ENCODE measurements around the gene PRKAR2B. TPM values are rescaled to one million over a fixed set of nuclear protein-coding genes. Genes with fewer than 3 reads are reported as not detected.

The PRKAR2B gene
- polyA plus RNA-seq, 1 donor from 2014 or later, result 297 TPM

DNA sequence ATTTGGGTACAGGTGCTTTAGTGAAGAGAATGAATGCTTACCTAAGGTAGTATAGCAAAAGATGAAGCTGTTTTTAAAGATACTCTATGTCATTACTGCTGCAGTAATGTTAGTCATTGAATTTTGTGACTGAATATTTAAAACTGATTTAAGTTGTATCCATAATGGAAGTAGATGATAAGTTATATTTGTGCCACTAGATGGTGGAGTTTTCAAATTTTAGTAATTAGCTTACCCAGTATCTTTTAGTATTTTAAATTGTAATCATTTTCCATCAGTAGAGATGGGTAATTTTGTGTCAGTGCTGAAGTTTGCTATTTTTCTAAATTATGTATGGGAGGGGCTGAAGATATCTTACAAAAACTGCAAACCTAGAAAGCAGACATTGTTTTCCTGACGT is 149.5 kb downstream of the PRKAR2B start:
- TF ChIP-seq, protein P1, sequence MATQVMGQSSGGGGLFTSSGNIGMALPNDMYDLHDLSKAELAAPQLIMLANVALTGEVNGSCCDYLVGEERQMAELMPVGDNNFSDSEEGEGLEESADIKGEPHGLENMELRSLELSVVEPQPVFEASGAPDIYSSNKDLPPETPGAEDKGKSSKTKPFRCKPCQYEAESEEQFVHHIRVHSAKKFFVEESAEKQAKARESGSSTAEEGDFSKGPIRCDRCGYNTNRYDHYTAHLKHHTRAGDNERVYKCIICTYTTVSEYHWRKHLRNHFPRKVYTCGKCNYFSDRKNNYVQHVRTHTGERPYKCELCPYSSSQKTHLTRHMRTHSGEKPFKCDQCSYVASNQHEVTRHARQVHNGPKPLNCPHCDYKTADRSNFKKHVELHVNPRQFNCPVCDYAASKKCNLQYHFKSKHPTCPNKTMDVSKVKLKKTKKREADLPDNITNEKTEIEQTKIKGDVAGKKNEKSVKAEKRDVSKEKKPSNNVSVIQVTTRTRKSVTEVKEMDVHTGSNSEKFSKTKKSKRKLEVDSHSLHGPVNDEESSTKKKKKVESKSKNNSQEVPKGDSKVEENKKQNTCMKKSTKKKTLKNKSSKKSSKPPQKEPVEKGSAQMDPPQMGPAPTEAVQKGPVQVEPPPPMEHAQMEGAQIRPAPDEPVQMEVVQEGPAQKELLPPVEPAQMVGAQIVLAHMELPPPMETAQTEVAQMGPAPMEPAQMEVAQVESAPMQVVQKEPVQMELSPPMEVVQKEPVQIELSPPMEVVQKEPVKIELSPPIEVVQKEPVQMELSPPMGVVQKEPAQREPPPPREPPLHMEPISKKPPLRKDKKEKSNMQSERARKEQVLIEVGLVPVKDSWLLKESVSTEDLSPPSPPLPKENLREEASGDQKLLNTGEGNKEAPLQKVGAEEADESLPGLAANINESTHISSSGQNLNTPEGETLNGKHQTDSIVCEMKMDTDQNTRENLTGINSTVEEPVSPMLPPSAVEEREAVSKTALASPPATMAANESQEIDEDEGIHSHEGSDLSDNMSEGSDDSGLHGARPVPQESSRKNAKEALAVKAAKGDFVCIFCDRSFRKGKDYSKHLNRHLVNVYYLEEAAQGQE (IDR thresholded peaks at IDR 0.05; ENCODE audit: borderline replicate concordance), result no peak
- TF ChIP-seq, protein P2, sequence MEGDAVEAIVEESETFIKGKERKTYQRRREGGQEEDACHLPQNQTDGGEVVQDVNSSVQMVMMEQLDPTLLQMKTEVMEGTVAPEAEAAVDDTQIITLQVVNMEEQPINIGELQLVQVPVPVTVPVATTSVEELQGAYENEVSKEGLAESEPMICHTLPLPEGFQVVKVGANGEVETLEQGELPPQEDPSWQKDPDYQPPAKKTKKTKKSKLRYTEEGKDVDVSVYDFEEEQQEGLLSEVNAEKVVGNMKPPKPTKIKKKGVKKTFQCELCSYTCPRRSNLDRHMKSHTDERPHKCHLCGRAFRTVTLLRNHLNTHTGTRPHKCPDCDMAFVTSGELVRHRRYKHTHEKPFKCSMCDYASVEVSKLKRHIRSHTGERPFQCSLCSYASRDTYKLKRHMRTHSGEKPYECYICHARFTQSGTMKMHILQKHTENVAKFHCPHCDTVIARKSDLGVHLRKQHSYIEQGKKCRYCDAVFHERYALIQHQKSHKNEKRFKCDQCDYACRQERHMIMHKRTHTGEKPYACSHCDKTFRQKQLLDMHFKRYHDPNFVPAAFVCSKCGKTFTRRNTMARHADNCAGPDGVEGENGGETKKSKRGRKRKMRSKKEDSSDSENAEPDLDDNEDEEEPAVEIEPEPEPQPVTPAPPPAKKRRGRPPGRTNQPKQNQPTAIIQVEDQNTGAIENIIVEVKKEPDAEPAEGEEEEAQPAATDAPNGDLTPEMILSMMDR (IDR thresholded peaks at IDR 0.05; ENCODE audit: poor library complexity, severe bottlenecking), result peak; percentile 42
- no peaks in the 10 kb centered on the region for H3K27me3 ChIP-seq (ENCODE audit: insufficient read depth, low read depth, low read length)
- H2AFZ ChIP-seq (ENCODE audit: low read depth, low read length), result no peak overlapping the region
- H3K4me3 ChIP-seq (ENCODE audit: low read length), result no peak overlapping the region
- H3K9me2 ChIP-seq (ENCODE audit: insufficient read depth, low read length), result no peaks in the 10 kb centered on the region
- no peak overlapping the region for H3K9ac ChIP-seq (ENCODE audit: low read length)
- peaks cover 5% of the 10 kb centered on the region for H3K36me3 ChIP-seq (ENCODE audit: insufficient read depth, low read length)
- H3K9me3 ChIP-seq (ENCODE audit: low read length), result no peaks in the 10 kb centered on the region
- no peak overlapping the region for H3K4me2 ChIP-seq (ENCODE audit: low read length)
- no peaks in the 10 kb centered on the region for H3F3A ChIP-seq (ENCODE audit: insufficient read depth, low read length, poor library complexity, severe bottlenecking)
- no peaks in the 10 kb centered on the region for H3K79me2 ChIP-seq (replicated peaks; ENCODE audit: insufficient read depth, low read length)
- no peaks in the 10 kb centered on the region for H4K20me1 ChIP-seq (ENCODE audit: insufficient read depth)
- no peak overlapping the region for H3K27ac ChIP-seq (ENCODE audit: low read length)

DNA sequence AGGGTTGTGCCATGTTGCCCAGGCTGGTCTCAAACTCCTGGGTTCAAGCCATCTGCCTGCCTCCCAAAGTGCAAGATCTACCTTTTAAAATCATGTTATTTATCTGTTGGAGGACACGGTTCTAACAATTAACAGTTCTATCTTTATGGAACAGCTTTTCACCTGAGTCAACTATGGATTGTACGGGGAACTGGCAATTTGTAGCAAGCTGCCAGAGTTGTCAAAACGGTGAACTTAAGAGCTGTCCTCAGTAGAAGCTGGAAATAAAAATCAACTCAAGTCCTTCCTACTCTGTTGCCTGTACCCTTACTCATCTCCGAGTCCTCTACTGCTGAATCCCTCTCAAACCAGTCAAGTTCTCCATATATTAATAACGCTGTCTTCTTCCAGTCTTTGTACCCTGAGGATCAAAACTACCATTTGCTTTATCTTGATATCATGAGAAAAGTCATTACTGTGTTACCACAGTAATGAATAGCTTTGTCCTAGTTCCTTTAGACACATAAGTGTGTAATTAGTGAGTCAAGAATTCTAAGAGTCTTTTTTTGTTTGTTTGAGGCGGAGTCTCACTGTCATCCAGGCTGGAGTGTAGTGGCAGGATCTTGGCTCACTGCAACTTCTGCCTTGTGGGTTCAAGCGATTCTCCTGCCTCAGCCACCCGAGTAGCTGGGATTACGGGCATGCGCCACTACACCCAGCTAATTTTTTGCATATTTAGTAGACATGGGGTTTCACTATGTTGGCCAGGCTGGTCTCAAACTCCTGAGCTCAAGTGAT is 152.5 kb downstream of the PRKAR2B start:
- H3K36me3 ChIP-seq (ENCODE audit: insufficient read depth, low read length), result no peaks in the 10 kb centered on the region
- H3K9me2 ChIP-seq (ENCODE audit: insufficient read depth, low read length), result no peaks in the 10 kb centered on the region

More for the DNA sequence above, 152.5 kb downstream of the PRKAR2B start:
- no peak overlapping the region for H3K9ac ChIP-seq (ENCODE audit: low read length)
- H2AFZ ChIP-seq (ENCODE audit: low read depth, low read length), result no peak overlapping the region
- no peaks in the 10 kb centered on the region for H3F3A ChIP-seq (ENCODE audit: insufficient read depth, low read length, poor library complexity, severe bottlenecking)
- no peak overlapping the region for H3K4me2 ChIP-seq (ENCODE audit: low read length)
- no peaks in the 10 kb centered on the region for H3K79me2 ChIP-seq (replicated peaks; ENCODE audit: insufficient read depth, low read length)
- TF ChIP-seq EP300 (conservative IDR thresholded peaks at IDR 0.05; ENCODE audit: poor library complexity, severe bottlenecking), result no peak
- TF ChIP-seq RAD21 (conservative IDR thresholded peaks at IDR 0.05), result no peak
- TF ChIP-seq, protein P1 (IDR thresholded peaks at IDR 0.05; ENCODE audit: borderline replicate concordance), result no peak
- TF ChIP-seq, protein P2 (IDR thresholded peaks at IDR 0.05; ENCODE audit: poor library complexity, severe bottlenecking), result no peak
- no peak for TF ChIP-seq EZH2 (IDR thresholded peaks at IDR 0.05; ENCODE audit: borderline replicate concordance, insufficient read depth, low read length, poor library complexity, severe bottlenecking)
- no peak for TF ChIP-seq MXI1 (conservative IDR thresholded peaks at IDR 0.05; ENCODE audit: poor library complexity, severe bottlenecking)
- TF ChIP-seq TAF1 (IDR thresholded peaks at IDR 0.05; ENCODE audit: low read depth), result no peak
- TF ChIP-seq POLR2AphosphoS5 (IDR thresholded peaks at IDR 0.05), result no peak
- TF ChIP-seq SMC3 (conservative IDR thresholded peaks at IDR 0.05; ENCODE audit: poor library complexity), result no peak
- H3K27ac ChIP-seq (ENCODE audit: low read length), result no peak overlapping the region
- H4K20me1 ChIP-seq (ENCODE audit: insufficient read depth), result no peaks in the 10 kb centered on the region
- no peak overlapping the region for H3K4me3 ChIP-seq (ENCODE audit: low read length)
- no peaks in the 10 kb centered on the region for H3K9me3 ChIP-seq (ENCODE audit: low read length)
- H3K27me3 ChIP-seq (ENCODE audit: insufficient read depth, low read depth, low read length), result no peaks in the 10 kb centered on the region
